ENCODE measurements around the gene PLEKHA8. TPM values are rescaled to one million over a fixed set of nuclear protein-coding genes. Genes with fewer than 3 reads are reported as not detected.

PLEKHA8 gene
- total RNA-seq, 1 experiment from 2014 or later = 38.1 TPM

- TF ChIP-seq ZNF281 (CRISPR knock-in tag; IDR thresholded peaks at IDR 0.05) = no peak
Observed at GRCh38 chr7:30159163-30159562, 131.0 kb downstream of the PLEKHA8 start (continued).

GRCh38 chr7:30159698-30160143 lies 131.5 kb downstream of the PLEKHA8 start:
- TF ChIP-seq, protein P1, sequence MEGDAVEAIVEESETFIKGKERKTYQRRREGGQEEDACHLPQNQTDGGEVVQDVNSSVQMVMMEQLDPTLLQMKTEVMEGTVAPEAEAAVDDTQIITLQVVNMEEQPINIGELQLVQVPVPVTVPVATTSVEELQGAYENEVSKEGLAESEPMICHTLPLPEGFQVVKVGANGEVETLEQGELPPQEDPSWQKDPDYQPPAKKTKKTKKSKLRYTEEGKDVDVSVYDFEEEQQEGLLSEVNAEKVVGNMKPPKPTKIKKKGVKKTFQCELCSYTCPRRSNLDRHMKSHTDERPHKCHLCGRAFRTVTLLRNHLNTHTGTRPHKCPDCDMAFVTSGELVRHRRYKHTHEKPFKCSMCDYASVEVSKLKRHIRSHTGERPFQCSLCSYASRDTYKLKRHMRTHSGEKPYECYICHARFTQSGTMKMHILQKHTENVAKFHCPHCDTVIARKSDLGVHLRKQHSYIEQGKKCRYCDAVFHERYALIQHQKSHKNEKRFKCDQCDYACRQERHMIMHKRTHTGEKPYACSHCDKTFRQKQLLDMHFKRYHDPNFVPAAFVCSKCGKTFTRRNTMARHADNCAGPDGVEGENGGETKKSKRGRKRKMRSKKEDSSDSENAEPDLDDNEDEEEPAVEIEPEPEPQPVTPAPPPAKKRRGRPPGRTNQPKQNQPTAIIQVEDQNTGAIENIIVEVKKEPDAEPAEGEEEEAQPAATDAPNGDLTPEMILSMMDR (IDR thresholded peaks at IDR 0.05) = no peak
- peak; percentile 94 for TF ChIP-seq ESRRA (CRISPR knock-in tag; IDR thresholded peaks at IDR 0.05; ENCODE audit: borderline replicate concordance)
- DNase-seq (ENCODE audit: low spot score) = no peak
- peaks cover 76% of the 10 kb centered on the region for H3K4me1 Mint-ChIP-seq
- no peaks in the 10 kb centered on the region for H3K9me3 Mint-ChIP-seq
- peak overlapping the region; percentile 39 for H3K27ac Mint-ChIP-seq
- CTCF ChIA-PET = interaction anchor here (1.6 kb wide), 1 partner anchor 254 kb away, joined by 4 read pairs; no protein-coding TSS in a partner anchor
- no peaks in the 10 kb centered on the region for H3K36me3 Mint-ChIP-seq
- H3K27me3 Mint-ChIP-seq (ENCODE audit: low read depth) = no peaks in the 10 kb centered on the region
- POLR2A ChIA-PET = no interaction called here
- H3K4me3 Mint-ChIP-seq = no peak overlapping the region
- peak; percentile 51 for ATAC-seq

- peak overlapping the region; percentile 39 for H3K27ac Mint-ChIP-seq
- no peak for TF ChIP-seq ATF6 (CRISPR knock-in tag; IDR thresholded peaks at IDR 0.05)
- no peak for TF ChIP-seq TCF7 (CRISPR knock-in tag; IDR thresholded peaks at IDR 0.05; ENCODE audit: low read depth)
- no peak for TF ChIP-seq RELA (CRISPR knock-in tag; IDR thresholded peaks at IDR 0.05; ENCODE audit: borderline replicate concordance)
- TF ChIP-seq NFATC4 (CRISPR knock-in tag; IDR thresholded peaks at IDR 0.05) = no peak
- no peak for TF ChIP-seq CREM (CRISPR knock-in tag; IDR thresholded peaks at IDR 0.05)
- TF ChIP-seq NR3C1 (CRISPR knock-in tag; conservative IDR thresholded peaks at IDR 0.05; ENCODE audit: low read depth) = no peak
- TF ChIP-seq SMAD3 (CRISPR knock-in tag; IDR thresholded peaks at IDR 0.05; ENCODE audit: borderline replicate concordance) = no peak
- TF ChIP-seq ZNF416 (CRISPR knock-in tag; IDR thresholded peaks at IDR 0.05) = no peak
- TF ChIP-seq NFYB (CRISPR knock-in tag; conservative IDR thresholded peaks at IDR 0.05; ENCODE audit: low read depth) = no peak
- TF ChIP-seq GTF2I (CRISPR knock-in tag; conservative IDR thresholded peaks at IDR 0.05) = no peak
- no peak for TF ChIP-seq ZMAT4 (CRISPR knock-in tag; IDR thresholded peaks at IDR 0.05)
- TF ChIP-seq ZNF138 (CRISPR knock-in tag; conservative IDR thresholded peaks at IDR 0.05) = no peak
- no peak for TF ChIP-seq OVOL2 (CRISPR knock-in tag; IDR thresholded peaks at IDR 0.05; ENCODE audit: borderline replicate concordance)
- TF ChIP-seq, protein P2, sequence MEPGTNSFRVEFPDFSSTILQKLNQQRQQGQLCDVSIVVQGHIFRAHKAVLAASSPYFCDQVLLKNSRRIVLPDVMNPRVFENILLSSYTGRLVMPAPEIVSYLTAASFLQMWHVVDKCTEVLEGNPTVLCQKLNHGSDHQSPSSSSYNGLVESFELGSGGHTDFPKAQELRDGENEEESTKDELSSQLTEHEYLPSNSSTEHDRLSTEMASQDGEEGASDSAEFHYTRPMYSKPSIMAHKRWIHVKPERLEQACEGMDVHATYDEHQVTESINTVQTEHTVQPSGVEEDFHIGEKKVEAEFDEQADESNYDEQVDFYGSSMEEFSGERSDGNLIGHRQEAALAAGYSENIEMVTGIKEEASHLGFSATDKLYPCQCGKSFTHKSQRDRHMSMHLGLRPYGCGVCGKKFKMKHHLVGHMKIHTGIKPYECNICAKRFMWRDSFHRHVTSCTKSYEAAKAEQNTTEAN (CRISPR knock-in tag; IDR thresholded peaks at IDR 0.05) = no peak
- no peak for TF ChIP-seq HMGXB4 (CRISPR knock-in tag; IDR thresholded peaks at IDR 0.05)
- TF ChIP-seq, protein P3, sequence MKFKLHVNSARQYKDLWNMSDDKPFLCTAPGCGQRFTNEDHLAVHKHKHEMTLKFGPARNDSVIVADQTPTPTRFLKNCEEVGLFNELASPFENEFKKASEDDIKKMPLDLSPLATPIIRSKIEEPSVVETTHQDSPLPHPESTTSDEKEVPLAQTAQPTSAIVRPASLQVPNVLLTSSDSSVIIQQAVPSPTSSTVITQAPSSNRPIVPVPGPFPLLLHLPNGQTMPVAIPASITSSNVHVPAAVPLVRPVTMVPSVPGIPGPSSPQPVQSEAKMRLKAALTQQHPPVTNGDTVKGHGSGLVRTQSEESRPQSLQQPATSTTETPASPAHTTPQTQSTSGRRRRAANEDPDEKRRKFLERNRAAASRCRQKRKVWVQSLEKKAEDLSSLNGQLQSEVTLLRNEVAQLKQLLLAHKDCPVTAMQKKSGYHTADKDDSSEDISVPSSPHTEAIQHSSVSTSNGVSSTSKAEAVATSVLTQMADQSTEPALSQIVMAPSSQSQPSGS (CRISPR knock-in tag; IDR thresholded peaks at IDR 0.05; ENCODE audit: borderline replicate concordance, low read depth) = no peak
Observed at GRCh38 chr7:30160329-30160728, 132.1 kb downstream of the PLEKHA8 start.

More at GRCh38 chr7:30160329-30160728, 132.1 kb downstream of the PLEKHA8 start:
- ATAC-seq = no peak
- ChIA-PET CTCF (interaction anchor here (1.6 kb wide), 1 partner anchor 253 kb away, joined by 4 read pairs; no protein-coding TSS in a partner anchor), POLR2A (no interaction called here)
- Mint-ChIP-seq H3K4me3 (no peak overlapping the region), H3K36me3 (no peaks in the 10 kb centered on the region), H3K4me1 (peaks cover 77% of the 10 kb centered on the region), H3K27me3 (ENCODE audit: low read depth) (no peaks in the 10 kb centered on the region), H3K9me3 (no peaks in the 10 kb centered on the region)
- DNase-seq (ENCODE audit: low spot score) = no peak
